GM23338 (cell line): ENCODE data around the gene SLC35A2. TPM values are rescaled to one million over a fixed set of nuclear protein-coding genes. Genes with fewer than 3 reads are reported as not detected.

Experiments
- CREB1 ChIP-seq: fragments of 250-450 bp; sonication (Bioruptor Pico); IDR thresholded peaks from 2 replicates; pipeline ENCODE4 v1.5.0; 2020; ENCODE audit warnings: low read depth, mild to moderate bottlenecking, moderate library complexity
- EZH2 ChIP-seq: fragments of 200-600 bp; sonication (generic); IDR thresholded peaks from one replicate; pipeline ENCODE4 v1.8.0; 2017; ENCODE audit warnings: antibody characterized with exemption, mild to moderate bottlenecking, low read depth; ENCODE audit not compliant: unreplicated experiment
- JUNB ChIP-seq: IDR thresholded peaks from one replicate; pipeline ENCODE4 v1.6.1; 2016; ENCODE audit warnings: antibody characterized with exemption; ENCODE audit not compliant: unreplicated experiment
- POLR2AphosphoS5 ChIP-seq: IDR thresholded peaks from 2 replicates; pipeline ENCODE4 v1.6.1; 2016; ENCODE audit warnings: antibody characterized with exemption, low read depth
- STAT1 ChIP-seq: IDR thresholded peaks from one replicate; pipeline ENCODE4 v1.6.1; 2016; ENCODE audit warnings: antibody characterized with exemption; ENCODE audit not compliant: unreplicated experiment
- polyA plus RNA-seq: library from polyadenylated mRNA; unstranded; fragments of >200 nt; fragmentation: Nextera tagmentation; extraction: Ambion mirVana; gene quantifications from 2 replicates; pipeline ENCODE4 v1.2.1, GENCODE V29; 2016
- total RNA-seq: library from RNA; depleted of rRNA; stranded (reverse); fragments of >200 nt; shearing (Covaris generic); gene quantifications from 2 replicates; pipeline ENCODE4 v1.2.3, GENCODE V29; 2014
- TF ChIP-seq, protein P1 (sequence below): fragments of 250-450 bp; sonication (Bioruptor Pico); IDR thresholded peaks from 2 replicates; pipeline ENCODE4 v1.5.0; 2020; ENCODE audit warnings: mild to moderate bottlenecking, moderate library complexity
- TF ChIP-seq, protein P2 (sequence below): IDR thresholded peaks from 2 replicates; pipeline ENCODE4 v1.6.1; 2016; ENCODE audit warnings: antibody characterized with exemption
- TF ChIP-seq, protein P3 (sequence below), 2 experiments: fragments of 200-600 bp in 1 of 2; sonication (generic) in 1 of 2; conservative IDR thresholded peaks; 2 replicates each; pipeline versions ENCODE4 v1.5.1 to v1.6.1; 2016 to 2017; ENCODE audit warnings: antibody characterized with exemption in 2 of 2, low read depth in 2 of 2, mild to moderate bottlenecking in 2 of 2, moderate library complexity in 1 of 2

SLC35A2 gene
- total and polyA plus RNA-seq, 2 experiments from 2014 or later, result 13.0 to 16.4 TPM

DNA sequence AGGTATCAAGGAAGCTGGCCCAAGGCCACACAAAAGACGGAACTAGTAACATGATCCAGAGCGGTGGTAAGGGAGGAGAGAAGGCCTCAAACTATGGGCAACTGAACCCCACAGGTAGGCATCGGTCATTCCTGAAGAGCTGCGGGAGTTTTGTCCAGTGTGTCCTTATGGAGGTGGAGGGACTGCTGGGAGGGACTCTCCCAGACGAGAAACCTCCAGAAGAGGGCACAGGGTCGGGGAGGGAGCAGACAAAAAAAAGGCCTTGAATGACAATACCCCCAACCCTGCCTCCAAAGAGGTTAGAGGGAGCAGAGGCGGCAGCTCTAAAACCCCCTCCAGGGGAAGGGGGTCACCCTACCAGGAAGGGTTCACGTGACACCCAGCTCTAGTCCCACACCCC, 7.3 kb downstream of the SLC35A2 start (continued):
- TF ChIP-seq, protein P1, sequence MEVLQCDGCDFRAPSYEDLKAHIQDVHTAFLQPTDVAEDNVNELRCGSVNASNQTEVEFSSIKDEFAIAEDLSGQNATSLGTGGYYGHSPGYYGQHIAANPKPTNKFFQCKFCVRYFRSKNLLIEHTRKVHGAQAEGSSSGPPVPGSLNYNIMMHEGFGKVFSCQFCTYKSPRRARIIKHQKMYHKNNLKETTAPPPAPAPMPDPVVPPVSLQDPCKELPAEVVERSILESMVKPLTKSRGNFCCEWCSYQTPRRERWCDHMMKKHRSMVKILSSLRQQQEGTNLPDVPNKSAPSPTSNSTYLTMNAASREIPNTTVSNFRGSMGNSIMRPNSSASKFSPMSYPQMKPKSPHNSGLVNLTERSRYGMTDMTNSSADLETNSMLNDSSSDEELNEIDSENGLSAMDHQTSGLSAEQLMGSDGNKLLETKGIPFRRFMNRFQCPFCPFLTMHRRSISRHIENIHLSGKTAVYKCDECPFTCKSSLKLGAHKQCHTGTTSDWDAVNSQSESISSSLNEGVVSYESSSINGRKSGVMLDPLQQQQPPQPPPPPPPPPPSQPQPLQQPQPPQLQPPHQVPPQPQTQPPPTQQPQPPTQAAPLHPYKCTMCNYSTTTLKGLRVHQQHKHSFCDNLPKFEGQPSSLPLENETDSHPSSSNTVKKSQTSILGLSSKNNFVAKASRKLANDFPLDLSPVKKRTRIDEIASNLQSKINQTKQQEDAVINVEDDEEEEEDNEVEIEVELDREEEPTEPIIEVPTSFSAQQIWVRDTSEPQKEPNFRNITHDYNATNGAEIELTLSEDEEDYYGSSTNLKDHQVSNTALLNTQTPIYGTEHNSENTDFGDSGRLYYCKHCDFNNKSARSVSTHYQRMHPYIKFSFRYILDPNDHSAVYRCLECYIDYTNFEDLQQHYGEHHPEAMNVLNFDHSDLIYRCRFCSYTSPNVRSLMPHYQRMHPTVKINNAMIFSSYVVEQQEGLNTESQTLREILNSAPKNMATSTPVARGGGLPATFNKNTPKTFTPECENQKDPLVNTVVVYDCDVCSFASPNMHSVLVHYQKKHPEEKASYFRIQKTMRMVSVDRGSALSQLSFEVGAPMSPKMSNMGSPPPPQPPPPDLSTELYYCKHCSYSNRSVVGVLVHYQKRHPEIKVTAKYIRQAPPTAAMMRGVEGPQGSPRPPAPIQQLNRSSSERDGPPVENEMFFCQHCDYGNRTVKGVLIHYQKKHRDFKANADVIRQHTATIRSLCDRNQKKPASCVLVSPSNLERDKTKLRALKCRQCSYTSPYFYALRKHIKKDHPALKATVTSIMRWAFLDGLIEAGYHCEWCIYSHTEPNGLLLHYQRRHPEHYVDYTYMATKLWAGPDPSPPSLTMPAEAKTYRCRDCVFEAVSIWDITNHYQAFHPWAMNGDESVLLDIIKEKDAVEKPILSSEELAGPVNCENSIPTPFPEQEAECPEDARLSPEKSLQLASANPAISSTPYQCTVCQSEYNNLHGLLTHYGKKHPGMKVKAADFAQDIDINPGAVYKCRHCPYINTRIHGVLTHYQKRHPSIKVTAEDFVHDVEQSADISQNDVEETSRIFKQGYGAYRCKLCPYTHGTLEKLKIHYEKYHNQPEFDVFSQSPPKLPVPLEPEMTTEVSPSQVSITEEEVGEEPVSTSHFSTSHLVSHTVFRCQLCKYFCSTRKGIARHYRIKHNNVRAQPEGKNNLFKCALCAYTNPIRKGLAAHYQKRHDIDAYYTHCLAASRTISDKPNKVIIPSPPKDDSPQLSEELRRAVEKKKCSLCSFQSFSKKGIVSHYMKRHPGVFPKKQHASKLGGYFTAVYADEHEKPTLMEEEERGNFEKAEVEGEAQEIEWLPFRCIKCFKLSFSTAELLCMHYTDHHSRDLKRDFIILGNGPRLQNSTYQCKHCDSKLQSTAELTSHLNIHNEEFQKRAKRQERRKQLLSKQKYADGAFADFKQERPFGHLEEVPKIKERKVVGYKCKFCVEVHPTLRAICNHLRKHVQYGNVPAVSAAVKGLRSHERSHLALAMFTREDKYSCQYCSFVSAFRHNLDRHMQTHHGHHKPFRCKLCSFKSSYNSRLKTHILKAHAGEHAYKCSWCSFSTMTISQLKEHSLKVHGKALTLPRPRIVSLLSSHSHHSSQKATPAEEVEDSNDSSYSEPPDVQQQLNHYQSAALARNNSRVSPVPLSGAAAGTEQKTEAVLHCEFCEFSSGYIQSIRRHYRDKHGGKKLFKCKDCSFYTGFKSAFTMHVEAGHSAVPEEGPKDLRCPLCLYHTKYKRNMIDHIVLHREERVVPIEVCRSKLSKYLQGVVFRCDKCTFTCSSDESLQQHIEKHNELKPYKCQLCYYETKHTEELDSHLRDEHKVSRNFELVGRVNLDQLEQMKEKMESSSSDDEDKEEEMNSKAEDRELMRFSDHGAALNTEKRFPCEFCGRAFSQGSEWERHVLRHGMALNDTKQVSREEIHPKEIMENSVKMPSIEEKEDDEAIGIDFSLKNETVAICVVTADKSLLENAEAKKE (CRISPR knock-in tag), result no peak
- TF ChIP-seq CREB1 (CRISPR knock-in tag) (no peak), JUNB (no peak), EZH2 (no peak), STAT1 (no peak), POLR2AphosphoS5 (no peak)
- TF ChIP-seq, protein P2, sequence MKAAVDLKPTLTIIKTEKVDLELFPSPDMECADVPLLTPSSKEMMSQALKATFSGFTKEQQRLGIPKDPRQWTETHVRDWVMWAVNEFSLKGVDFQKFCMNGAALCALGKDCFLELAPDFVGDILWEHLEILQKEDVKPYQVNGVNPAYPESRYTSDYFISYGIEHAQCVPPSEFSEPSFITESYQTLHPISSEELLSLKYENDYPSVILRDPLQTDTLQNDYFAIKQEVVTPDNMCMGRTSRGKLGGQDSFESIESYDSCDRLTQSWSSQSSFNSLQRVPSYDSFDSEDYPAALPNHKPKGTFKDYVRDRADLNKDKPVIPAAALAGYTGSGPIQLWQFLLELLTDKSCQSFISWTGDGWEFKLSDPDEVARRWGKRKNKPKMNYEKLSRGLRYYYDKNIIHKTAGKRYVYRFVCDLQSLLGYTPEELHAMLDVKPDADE, result no peak
- TF ChIP-seq, protein P3, sequence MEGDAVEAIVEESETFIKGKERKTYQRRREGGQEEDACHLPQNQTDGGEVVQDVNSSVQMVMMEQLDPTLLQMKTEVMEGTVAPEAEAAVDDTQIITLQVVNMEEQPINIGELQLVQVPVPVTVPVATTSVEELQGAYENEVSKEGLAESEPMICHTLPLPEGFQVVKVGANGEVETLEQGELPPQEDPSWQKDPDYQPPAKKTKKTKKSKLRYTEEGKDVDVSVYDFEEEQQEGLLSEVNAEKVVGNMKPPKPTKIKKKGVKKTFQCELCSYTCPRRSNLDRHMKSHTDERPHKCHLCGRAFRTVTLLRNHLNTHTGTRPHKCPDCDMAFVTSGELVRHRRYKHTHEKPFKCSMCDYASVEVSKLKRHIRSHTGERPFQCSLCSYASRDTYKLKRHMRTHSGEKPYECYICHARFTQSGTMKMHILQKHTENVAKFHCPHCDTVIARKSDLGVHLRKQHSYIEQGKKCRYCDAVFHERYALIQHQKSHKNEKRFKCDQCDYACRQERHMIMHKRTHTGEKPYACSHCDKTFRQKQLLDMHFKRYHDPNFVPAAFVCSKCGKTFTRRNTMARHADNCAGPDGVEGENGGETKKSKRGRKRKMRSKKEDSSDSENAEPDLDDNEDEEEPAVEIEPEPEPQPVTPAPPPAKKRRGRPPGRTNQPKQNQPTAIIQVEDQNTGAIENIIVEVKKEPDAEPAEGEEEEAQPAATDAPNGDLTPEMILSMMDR (conservative IDR thresholded peaks at IDR 0.05; ENCODE audit: low read depth in 2 of 2), result no peak
